Osteoblast (primary cell): Measurements from ENCODE around the gene WWOX. TPM values are rescaled to one million over a fixed set of nuclear protein-coding genes. Genes with fewer than 3 reads are reported as not detected.

Source experiments
- DNase-seq: peaks from one replicate; pipeline ENCODE4 v3.0.0; 2011; ENCODE audit warnings: low spot score, mixed read lengths; ENCODE audit not compliant: insufficient read length; ENCODE audit errors: missing footprints
- H2AFZ ChIP-seq: 2 replicates; pipeline ENCODE4 v1.6.0; 2011; ENCODE audit warnings: mild to moderate bottlenecking, low read length
- H3K27ac ChIP-seq: 2 replicates; pipeline ENCODE4 v1.5.1; 2011; ENCODE audit warnings: mild to moderate bottlenecking, low read depth, low read length, moderate library complexity
- H3K27me3 ChIP-seq: 2 replicates; pipeline ENCODE4 v1.6.0; 2012; ENCODE audit warnings: mild to moderate bottlenecking, control low read depth, inconsistent platforms, low read length, moderate library complexity; ENCODE audit not compliant: insufficient read depth
- H3K36me3 ChIP-seq: 2 replicates; pipeline ENCODE4 v1.5.1; 2011; ENCODE audit warnings: mild to moderate bottlenecking, low read length, control low read depth, moderate library complexity; ENCODE audit not compliant: insufficient read depth
- H3K4me1 ChIP-seq: 2 replicates; pipeline ENCODE4 v1.5.1; 2011; ENCODE audit warnings: mild to moderate bottlenecking, low read length, control low read depth, moderate library complexity; ENCODE audit not compliant: insufficient read depth
- H3K4me2 ChIP-seq: 2 replicates; pipeline ENCODE4 v1.6.0; 2011; ENCODE audit warnings: mild to moderate bottlenecking, low read length; ENCODE audit not compliant: insufficient read depth
- H3K4me3 ChIP-seq: fragments of 200-600 bp; sonication (generic); 3 replicates; pipeline ENCODE4 v1.5.1; 2012; ENCODE audit warnings: mild to moderate bottlenecking, low read length, inconsistent platforms; ENCODE audit not compliant: insufficient read depth
- H3K79me2 ChIP-seq: 2 replicates; pipeline ENCODE4 v1.6.0; 2012; ENCODE audit warnings: mild to moderate bottlenecking, low read length, control low read depth, inconsistent platforms; ENCODE audit not compliant: insufficient read depth
- H3K9me3 ChIP-seq: 2 replicates; pipeline ENCODE4 v1.5.1; 2011; ENCODE audit warnings: low read depth, low read length, control low read depth
- H4K20me1 ChIP-seq: 2 replicates; pipeline ENCODE4 v1.6.0; 2012; ENCODE audit warnings: mild to moderate bottlenecking, low read length, control low read depth; ENCODE audit not compliant: insufficient read depth
- CTCF ChIP-seq: IDR thresholded peaks from 2 replicates; pipeline ENCODE4 v1.5.1; 2011; ENCODE audit warnings: mild to moderate bottlenecking, low read depth, low read length, moderate library complexity; ENCODE audit errors: extremely low read depth
- total RNA-seq: library from RNA; depleted of rRNA; stranded (reverse); fragments of >200 nt; gene quantifications from 2 replicates; pipeline ENCODE4 v1.2.3, GENCODE V29; 2012

The WWOX gene
- total RNA-seq, 1 donor: 23.9 TPM

DNA sequence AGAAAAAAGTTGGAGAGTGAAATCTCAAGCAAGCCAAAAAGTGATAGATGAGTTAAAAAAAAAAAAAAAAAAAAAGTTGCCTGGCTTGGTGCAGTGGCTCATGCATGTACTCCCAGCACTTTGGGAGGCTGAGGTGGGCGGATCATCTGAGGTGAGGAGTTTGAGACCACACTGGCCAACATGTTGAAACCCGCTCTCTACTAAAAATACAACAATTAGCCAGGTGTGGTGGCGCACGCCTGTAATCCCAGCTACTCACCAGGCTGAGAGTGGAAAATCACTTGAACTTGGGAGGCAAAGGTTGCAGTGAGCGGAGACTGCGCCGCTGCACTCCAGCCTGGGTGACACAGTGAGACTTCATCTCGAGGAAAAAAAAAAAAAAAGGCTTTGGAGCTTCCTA lies 668.8 kb downstream of the WWOX start:
- Histone ChIP-seq H3K4me2 (no peak overlapping the region), H3K36me3 (no peaks in the 10 kb centered on the region), H3K9me3 (no peaks in the 10 kb centered on the region), H3K4me1 (no peaks in the 10 kb centered on the region), H3K4me3 (no peak overlapping the region), H3K79me2 (no peaks in the 10 kb centered on the region), H2AFZ (no peak overlapping the region), H4K20me1 (no peaks in the 10 kb centered on the region), H3K27me3 (no peaks in the 10 kb centered on the region), H3K27ac (no peak overlapping the region)
- DNase-seq: no peak
- no peak for TF ChIP-seq CTCF

DNA sequence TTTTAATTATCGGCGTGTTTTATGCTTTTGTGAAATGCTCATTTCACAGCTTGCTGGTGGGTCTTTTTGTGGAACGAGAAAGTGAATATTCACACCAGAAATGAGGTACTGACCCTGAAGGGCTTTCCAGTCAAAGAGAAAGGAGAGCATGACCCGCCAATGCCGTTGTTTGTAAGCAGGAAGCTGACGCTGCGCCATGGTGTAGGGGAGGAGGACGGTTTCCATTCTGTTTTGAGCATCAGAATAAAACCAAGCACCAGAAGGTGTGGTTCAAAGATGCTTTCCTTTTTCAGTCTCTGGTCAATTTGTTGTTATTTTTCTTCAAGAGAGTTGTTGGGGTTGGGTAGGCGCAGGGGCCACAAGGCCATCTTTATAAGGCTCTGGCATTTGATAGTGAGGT lies 669.3 kb downstream of the WWOX start:
- no peak for DNase-seq
- Histone ChIP-seq H3K27ac (no peak overlapping the region), H3K9me3 (no peaks in the 10 kb centered on the region), H3K79me2 (no peaks in the 10 kb centered on the region), H4K20me1 (no peaks in the 10 kb centered on the region), H3K4me3 (no peak overlapping the region), H3K4me2 (no peak overlapping the region), H3K27me3 (no peaks in the 10 kb centered on the region), H2AFZ (no peak overlapping the region), H3K4me1 (no peaks in the 10 kb centered on the region), H3K36me3 (no peaks in the 10 kb centered on the region)
- no peak for TF ChIP-seq CTCF

DNA sequence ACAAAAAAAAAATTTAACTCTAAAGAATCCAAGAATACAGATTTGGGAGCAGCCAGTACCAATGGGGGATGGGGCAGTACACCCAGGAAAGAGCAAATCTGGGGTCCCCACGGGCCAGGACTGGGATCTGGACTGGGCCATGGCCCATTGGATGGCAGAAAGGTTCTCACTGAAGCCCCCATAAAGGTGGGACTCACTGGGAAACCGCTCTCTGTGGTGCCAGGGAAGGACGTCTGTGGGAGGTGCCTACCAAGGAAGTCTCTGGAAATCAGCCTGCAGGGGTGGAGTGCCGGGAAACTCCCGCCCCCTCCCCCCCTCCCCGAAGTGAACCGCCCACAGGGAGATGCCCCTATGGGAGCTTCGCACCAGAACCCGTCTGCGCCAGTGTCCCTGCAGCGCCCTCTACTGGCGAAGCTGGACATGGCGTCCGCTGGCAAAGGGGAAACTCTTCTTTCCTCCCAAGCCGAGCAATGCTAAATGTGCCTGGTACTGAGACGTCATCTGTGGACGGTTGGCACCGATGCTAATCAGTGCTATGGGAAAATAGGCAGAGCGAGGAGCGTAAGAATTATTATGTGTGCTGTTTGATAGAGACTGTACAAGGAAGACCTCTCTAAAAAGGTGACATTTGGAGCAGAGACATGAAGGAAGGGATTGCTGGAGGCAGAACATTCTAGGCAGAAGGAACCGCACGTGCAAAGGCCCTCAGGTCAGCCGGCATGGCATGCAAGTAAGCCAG lies 671.1 kb downstream of the WWOX start:
- no peak overlapping the region for H3K4me2 ChIP-seq
- no peak overlapping the region for H2AFZ ChIP-seq
- H4K20me1 ChIP-seq: no peaks in the 10 kb centered on the region
- TF ChIP-seq CTCF: peak; percentile 45
- H3K27ac ChIP-seq: no peak overlapping the region
- no peaks in the 10 kb centered on the region for H3K36me3 ChIP-seq
- H3K4me1 ChIP-seq: no peaks in the 10 kb centered on the region
- H3K4me3 ChIP-seq: no peak overlapping the region
- no peaks in the 10 kb centered on the region for H3K27me3 ChIP-seq
- no peaks in the 10 kb centered on the region for H3K9me3 ChIP-seq
- peak; percentile 53 for DNase-seq
- no peaks in the 10 kb centered on the region for H3K79me2 ChIP-seq

- no peak for DNase-seq
- H3K36me3 ChIP-seq: no peaks in the 10 kb centered on the region
- H3K79me2 ChIP-seq: no peaks in the 10 kb centered on the region
- TF ChIP-seq CTCF: no peak
- H3K4me1 ChIP-seq: no peaks in the 10 kb centered on the region
- H4K20me1 ChIP-seq: no peaks in the 10 kb centered on the region
- H3K4me3 ChIP-seq: no peak overlapping the region
- no peak overlapping the region for H2AFZ ChIP-seq
- no peaks in the 10 kb centered on the region for H3K27me3 ChIP-seq
- no peaks in the 10 kb centered on the region for H3K9me3 ChIP-seq
- no peak overlapping the region for H3K4me2 ChIP-seq
- H3K27ac ChIP-seq: no peak overlapping the region
These were observed 673.8 kb downstream of the WWOX start for GRCh38 chr16:78773291-78773702.
